ENCODE results near the gene C2orf74. TPM values are rescaled to one million over a fixed set of nuclear protein-coding genes. Genes with fewer than 3 reads are reported as not detected.
A peak's percentile ranks its signal among the peaks of the same experiment; 100 is the strongest.

C2orf74 gene
- total RNA-seq, 1 donor from 2014 or later = 15.1 TPM

DNA sequence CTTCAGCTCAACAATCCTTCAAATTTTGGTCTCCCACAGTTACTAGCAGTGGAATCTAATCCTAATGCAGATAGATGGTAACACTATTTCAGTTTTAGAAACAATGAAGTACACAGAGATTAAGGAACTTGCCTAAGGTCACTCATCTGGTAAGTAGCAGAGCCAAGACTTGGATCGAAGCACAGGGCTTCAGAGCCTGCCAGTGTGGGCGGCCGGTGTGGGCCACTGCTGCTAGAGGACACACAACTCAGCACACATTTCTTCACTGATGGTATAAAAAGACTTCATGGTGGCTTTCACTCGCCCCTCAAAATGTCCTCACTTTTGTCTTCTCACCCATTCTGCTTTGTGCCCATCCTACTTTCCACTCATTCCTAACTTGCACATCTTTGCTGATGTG is 11.1 kb downstream of the C2orf74 start:
- H3K9me3 ChIP-seq = no peaks in the 10 kb centered on the region
- H3K4me3 ChIP-seq = no peak overlapping the region
- no peak overlapping the region for H3K27ac ChIP-seq
- peaks cover 7% of the 10 kb centered on the region for H3K4me1 ChIP-seq
- H3K27me3 ChIP-seq = no peaks in the 10 kb centered on the region
- DNase-seq (no peak), ATAC-seq (no peak)
- H3K36me3 ChIP-seq = no peaks in the 10 kb centered on the region
- intact Hi-C loops (cut with DNase I) = no loop called here
- TF ChIP-seq, protein P1, sequence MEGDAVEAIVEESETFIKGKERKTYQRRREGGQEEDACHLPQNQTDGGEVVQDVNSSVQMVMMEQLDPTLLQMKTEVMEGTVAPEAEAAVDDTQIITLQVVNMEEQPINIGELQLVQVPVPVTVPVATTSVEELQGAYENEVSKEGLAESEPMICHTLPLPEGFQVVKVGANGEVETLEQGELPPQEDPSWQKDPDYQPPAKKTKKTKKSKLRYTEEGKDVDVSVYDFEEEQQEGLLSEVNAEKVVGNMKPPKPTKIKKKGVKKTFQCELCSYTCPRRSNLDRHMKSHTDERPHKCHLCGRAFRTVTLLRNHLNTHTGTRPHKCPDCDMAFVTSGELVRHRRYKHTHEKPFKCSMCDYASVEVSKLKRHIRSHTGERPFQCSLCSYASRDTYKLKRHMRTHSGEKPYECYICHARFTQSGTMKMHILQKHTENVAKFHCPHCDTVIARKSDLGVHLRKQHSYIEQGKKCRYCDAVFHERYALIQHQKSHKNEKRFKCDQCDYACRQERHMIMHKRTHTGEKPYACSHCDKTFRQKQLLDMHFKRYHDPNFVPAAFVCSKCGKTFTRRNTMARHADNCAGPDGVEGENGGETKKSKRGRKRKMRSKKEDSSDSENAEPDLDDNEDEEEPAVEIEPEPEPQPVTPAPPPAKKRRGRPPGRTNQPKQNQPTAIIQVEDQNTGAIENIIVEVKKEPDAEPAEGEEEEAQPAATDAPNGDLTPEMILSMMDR (IDR thresholded peaks at IDR 0.05) = no peak

DNA sequence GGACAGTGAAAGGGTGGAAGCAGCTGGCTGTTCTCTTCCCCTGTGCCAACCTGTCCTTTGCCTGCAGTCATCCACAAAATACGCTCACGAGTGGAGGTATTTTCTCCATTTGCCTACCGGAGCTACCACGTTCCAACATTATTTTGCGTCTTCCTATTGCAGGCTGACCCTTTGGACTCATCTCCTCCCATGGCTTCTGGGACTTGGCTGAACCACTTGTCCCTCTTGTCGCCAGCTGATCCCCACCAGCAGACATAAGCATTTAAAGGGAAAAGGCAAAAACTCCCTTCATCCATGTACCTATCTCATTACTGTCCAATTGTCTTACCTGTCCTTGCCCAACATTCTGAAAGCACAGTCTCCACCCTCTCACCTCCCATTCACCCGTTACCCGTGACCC is 13.0 kb downstream of the C2orf74 start:
- Histone ChIP-seq H3K27ac (no peak overlapping the region), H3K4me3 (no peak overlapping the region), H3K27me3 (no peaks in the 10 kb centered on the region), H3K36me3 (no peaks in the 10 kb centered on the region), H3K4me1 (peaks cover 27% of the 10 kb centered on the region), H3K9me3 (no peaks in the 10 kb centered on the region)
- TF ChIP-seq, protein P1 (IDR thresholded peaks at IDR 0.05) = no peak
- ATAC-seq (no peak), DNase-seq (no peak)
- intact Hi-C loops (cut with DNase I) = no loop called here

DNA sequence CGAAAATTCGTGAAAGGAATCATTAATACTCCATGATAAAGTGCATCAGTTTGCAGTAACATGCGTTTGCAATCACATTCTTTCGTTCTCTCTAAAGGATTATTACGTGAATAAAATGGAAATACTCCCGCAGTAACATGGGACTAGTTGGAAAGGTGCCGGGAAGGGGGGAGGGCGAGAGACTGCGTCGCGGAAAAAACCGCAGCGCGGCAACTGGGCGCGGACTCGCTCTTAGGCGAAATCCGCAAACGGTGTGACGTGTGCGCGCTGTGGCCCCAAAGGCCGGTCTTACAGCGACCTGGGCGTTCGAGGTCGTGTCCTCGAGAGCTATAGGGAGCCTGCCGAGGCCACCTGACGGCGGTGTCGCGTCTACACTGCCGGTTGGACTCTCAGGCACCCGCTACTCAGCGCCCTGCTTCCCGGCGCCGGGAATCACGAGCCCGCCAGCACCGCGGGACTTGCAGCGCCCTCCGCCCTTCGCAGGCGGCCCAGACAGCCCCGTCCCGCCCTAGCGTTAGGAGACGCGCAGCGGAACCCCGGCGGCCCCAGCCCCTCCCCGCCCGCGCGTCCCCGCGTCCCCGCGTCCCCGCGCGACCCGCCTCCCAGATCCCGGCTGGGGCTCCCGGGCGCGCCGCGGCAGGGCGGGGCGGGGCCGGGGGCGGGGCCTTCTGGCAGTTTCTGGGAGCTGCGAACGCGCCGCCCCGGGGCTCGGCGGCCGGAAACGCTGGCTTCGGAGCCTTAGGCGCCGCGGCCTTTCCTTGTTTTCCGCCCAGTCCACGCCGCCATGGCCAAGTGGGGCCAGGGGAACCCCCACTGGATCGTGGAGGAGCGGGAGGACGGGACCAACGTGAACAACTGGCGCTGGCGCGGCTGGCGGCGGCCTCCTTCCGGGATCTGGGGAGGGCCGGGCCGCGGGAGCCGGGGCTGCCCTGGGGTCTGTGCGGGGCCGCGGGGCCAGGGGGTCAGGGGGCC is 15.1 kb downstream of the C2orf74 start:
- Histone ChIP-seq H3K9me3 (no peaks in the 10 kb centered on the region), H3K36me3 (peaks cover 19% of the 10 kb centered on the region), H3K4me1 (peaks cover 43% of the 10 kb centered on the region), H3K4me3 (peak overlapping the region; percentile 75), H3K27me3 (no peaks in the 10 kb centered on the region), H3K27ac (peak overlapping the region; percentile 99)
- TF ChIP-seq, protein P1 (IDR thresholded peaks at IDR 0.05) = no peak
- intact Hi-C loops (cut with DNase I) = no loop called here
- ATAC-seq (peak; percentile 96), DNase-seq (peak; percentile 98)

DNA sequence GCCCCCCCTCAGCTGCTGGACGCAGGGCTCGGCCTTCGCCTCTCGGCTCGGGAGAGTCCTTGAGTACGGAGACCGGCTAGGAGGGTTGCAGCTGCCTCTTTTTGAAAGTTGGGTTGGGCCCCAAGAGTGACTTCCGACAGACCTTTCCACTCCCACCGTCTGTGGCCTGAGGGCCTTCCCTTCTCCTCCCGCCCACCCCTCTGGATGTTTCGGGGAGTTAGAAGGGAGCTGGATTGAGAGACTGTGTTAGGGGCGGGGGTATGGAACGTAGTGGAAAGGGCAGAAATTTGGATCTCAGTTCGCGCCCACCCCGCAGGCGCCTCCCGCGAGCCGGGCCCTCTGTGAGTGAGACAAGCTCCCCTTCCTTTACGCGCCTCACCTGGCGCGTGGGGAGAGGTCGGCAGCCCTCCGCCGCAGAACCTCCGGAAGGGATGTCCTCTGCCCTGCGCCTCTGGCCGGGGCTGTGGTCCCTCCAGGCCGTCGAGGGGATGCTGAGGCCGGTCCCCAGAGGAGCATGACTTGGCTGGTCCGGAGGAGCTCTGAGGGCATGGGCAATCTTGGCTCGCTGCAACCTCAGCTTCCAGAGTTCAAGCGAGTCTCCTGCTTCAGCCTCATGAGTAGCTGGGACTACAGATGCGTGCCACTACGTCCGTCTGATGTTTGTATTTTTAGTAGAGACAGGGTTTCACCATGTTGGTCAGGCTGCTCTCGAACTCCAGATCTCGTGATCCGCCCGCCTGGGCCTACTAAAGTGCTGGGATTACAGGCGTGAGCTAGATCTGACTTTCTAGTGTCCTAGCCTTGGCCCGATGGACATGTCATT is 15.9 kb downstream of the C2orf74 start:
- H3K36me3 ChIP-seq = peaks cover 28% of the 10 kb centered on the region
- no peaks in the 10 kb centered on the region for H3K27me3 ChIP-seq
- intact Hi-C loops (cut with DNase I) = no loop called here
- peaks cover 44% of the 10 kb centered on the region for H3K4me1 ChIP-seq
- ATAC-seq (peak; percentile 19), DNase-seq (peak; percentile 75)
- TF ChIP-seq, protein P1 (IDR thresholded peaks at IDR 0.05) = no peak
- H3K9me3 ChIP-seq = no peaks in the 10 kb centered on the region
- H3K27ac ChIP-seq = peak overlapping the region; percentile 99
- peak overlapping the region; percentile 75 for H3K4me3 ChIP-seq

DNA sequence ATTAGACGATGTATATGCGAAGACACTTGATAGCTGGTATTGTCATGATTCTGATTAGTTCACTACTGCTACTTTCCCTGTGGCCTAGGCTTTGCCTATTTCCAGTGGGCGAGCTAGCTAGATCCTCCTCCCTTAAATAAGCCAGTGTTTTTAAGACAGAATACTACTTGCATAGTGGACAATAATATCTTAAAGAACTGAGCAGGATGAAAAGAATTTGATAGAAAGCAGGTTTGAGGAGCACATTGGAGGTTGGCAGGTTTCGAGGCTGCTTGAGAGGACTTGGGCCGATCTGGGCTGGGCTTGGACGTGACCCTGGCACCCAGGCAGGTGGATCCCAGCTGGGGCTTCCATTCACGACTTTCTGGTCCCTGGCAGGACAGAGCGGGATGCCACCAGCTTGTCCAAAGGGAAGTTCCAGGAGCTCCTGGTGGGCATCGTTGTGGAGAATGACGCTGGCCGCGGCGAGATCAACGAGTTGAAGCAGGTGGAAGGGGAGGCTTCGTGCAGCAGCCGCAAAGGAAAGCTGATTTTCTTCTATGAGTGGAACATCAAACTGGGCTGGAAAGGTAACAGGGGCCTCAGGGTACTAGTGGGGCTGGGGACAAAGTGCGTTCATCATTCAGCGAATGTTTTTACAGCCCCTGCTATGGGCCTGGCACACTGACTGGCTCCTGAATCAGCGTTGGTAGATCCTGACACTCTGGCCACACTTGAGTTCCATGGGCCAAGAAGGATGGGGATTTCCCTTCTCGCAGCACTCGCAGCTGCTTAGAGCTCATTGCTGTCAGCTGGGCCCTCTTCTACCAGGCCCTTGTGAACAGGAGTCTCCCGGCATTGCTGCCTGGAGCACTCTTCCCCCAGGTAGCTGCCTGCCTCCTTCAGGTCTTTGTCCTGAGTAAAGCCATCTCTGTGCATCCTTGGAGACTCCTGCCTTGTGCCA is 16.9 kb downstream of the C2orf74 start:
- no peaks in the 10 kb centered on the region for H3K9me3 ChIP-seq
- TF ChIP-seq, protein P1 (IDR thresholded peaks at IDR 0.05) = no peak
- intact Hi-C loops (cut with DNase I) = no loop called here

More for the DNA sequence above, 16.9 kb downstream of the C2orf74 start:
- Histone ChIP-seq H3K27ac (peak overlapping the region; percentile 99), H3K27me3 (no peaks in the 10 kb centered on the region), H3K4me1 (peaks cover 44% of the 10 kb centered on the region), H3K36me3 (peaks cover 37% of the 10 kb centered on the region), H3K4me3 (peak overlapping the region; percentile 75)
- DNase-seq = peak; percentile 68
- ATAC-seq = peak; percentile 1

All from upper lobe of right lung (tissue), 1 donor.